H9 (cell line): Measurements from ENCODE around the gene IL17A. TPM values are rescaled to one million over a fixed set of nuclear protein-coding genes. Genes with fewer than 3 reads are reported as not detected.

Source experiments
- DNase-seq: peaks from one replicate; pipeline ENCODE4 v3.0.0-alpha.2; 2017
- H2AFZ ChIP-seq: one replicate; pipeline ENCODE4 v1.6.1; 2013; ENCODE audit warnings: mild to moderate bottlenecking, low read length, control low read depth, moderate library complexity
- H2AK5ac ChIP-seq: 2 replicates; pipeline ENCODE4 v1.6.1; 2013; ENCODE audit warnings: low read length, control low read depth, mixed read lengths; ENCODE audit not compliant: insufficient read length
- H2BK120ac ChIP-seq: one replicate; pipeline ENCODE4 v1.6.1; 2013; ENCODE audit warnings: low read depth, mild to moderate bottlenecking, low read length, control low read depth, inconsistent platforms; ENCODE audit not compliant: poor library complexity, severe bottlenecking
- H2BK12ac ChIP-seq: 2 replicates; pipeline ENCODE4 v1.6.1; 2013; ENCODE audit warnings: low read length, control low read depth, mixed read lengths, low read depth; ENCODE audit not compliant: insufficient read length
- H2BK15ac ChIP-seq: 2 replicates; pipeline ENCODE4 v1.6.1; 2013; ENCODE audit warnings: low read depth, low read length, control low read depth
- H2BK20ac ChIP-seq: one replicate; pipeline ENCODE4 v1.6.1; 2013; ENCODE audit warnings: low read depth, mild to moderate bottlenecking, low read length, control low read depth, inconsistent platforms; ENCODE audit not compliant: poor library complexity, severe bottlenecking
- H2BK5ac ChIP-seq: 2 replicates; pipeline ENCODE4 v1.6.1; 2013; ENCODE audit warnings: low read length, control low read depth, mixed read lengths; ENCODE audit not compliant: insufficient read length
- H3K14ac ChIP-seq: 2 replicates; pipeline ENCODE4 v1.6.1; 2013; ENCODE audit warnings: low read length, control low read depth; ENCODE audit not compliant: insufficient read depth
- H3K18ac ChIP-seq: 2 replicates; pipeline ENCODE4 v1.6.1; 2013; ENCODE audit warnings: low read depth, mild to moderate bottlenecking, mixed read lengths, low read length, control low read depth; ENCODE audit not compliant: insufficient read length
- H3K23ac ChIP-seq: 2 replicates; pipeline ENCODE4 v1.6.1; 2013; ENCODE audit warnings: low read length, control low read depth, mixed read lengths, low read depth; ENCODE audit not compliant: insufficient read length
- H3K23me2 ChIP-seq: 2 replicates; pipeline ENCODE4 v1.6.1; 2013; ENCODE audit warnings: low read depth, mild to moderate bottlenecking, mixed read lengths, low read length, control low read depth; ENCODE audit not compliant: insufficient read length, poor library complexity, severe bottlenecking
- H3K27ac ChIP-seq: 2 replicates; pipeline ENCODE4 v1.5.1; 2013; ENCODE audit warnings: low read length, control low read depth, mixed read lengths, low read depth; ENCODE audit not compliant: insufficient read length
- H3K27me3 ChIP-seq: 2 replicates; pipeline ENCODE4 v1.6.1; 2013; ENCODE audit warnings: low read length, control low read depth, inconsistent platforms; ENCODE audit not compliant: insufficient read depth
- H3K4ac ChIP-seq: 2 replicates; pipeline ENCODE4 v1.6.1; 2013; ENCODE audit warnings: low read depth, mild to moderate bottlenecking, control low read depth, inconsistent platforms, low read length, moderate library complexity
- H3K4me1 ChIP-seq: 2 replicates; pipeline ENCODE4 v1.6.1; 2013; ENCODE audit warnings: low read length, control low read depth, inconsistent platforms; ENCODE audit not compliant: insufficient read depth
- H3K4me2 ChIP-seq: 2 replicates; pipeline ENCODE4 v1.6.1; 2013; ENCODE audit warnings: low read length, control low read depth, mixed read lengths; ENCODE audit not compliant: insufficient read length, insufficient read depth
- H3K56ac ChIP-seq: 2 replicates; pipeline ENCODE4 v1.6.1; 2013; ENCODE audit warnings: low read depth, mild to moderate bottlenecking, mixed read lengths, low read length, control low read depth; ENCODE audit not compliant: insufficient read length
- H3K79me1 ChIP-seq: 2 replicates; pipeline ENCODE4 v1.6.1; 2013; ENCODE audit warnings: low read depth, mild to moderate bottlenecking, moderate library complexity, low read length, control low read depth, inconsistent platforms; ENCODE audit not compliant: insufficient read depth, poor library complexity, severe bottlenecking
- H3K79me2 ChIP-seq: 2 replicates; pipeline ENCODE4 v1.6.1; 2013; ENCODE audit warnings: low read length, control low read depth, inconsistent platforms; ENCODE audit not compliant: insufficient read depth
- H3K9ac ChIP-seq: 2 replicates; pipeline ENCODE4 v1.6.1; 2013; ENCODE audit warnings: low read length, control low read depth, mixed read lengths; ENCODE audit not compliant: insufficient read length; ENCODE audit errors: extremely low read depth
- H3K9me3 ChIP-seq: one replicate; pipeline ENCODE4 v1.6.1; 2013; ENCODE audit warnings: low read depth, low read length, inconsistent platforms; ENCODE audit not compliant: control insufficient read depth
- H3T11ph ChIP-seq: one replicate; pipeline ENCODE4 v1.6.1; 2013; ENCODE audit warnings: mild to moderate bottlenecking, low read length, control low read depth, inconsistent platforms
- H4K20me1 ChIP-seq: one replicate; pipeline ENCODE4 v1.6.1; 2013; ENCODE audit not compliant: control insufficient read depth, insufficient read length, insufficient read depth
- H4K5ac ChIP-seq: 2 replicates; pipeline ENCODE4 v1.6.1; 2013; ENCODE audit warnings: low read depth, mild to moderate bottlenecking, mixed read lengths, low read length, control low read depth; ENCODE audit not compliant: insufficient read length
- H4K8ac ChIP-seq: replicated peaks from 2 replicates; pipeline ENCODE4 v1.6.1; 2013; ENCODE audit warnings: low read length, control low read depth, mixed read lengths, low read depth; ENCODE audit not compliant: insufficient read length
- H4K91ac ChIP-seq: 2 replicates; pipeline ENCODE4 v1.6.1; 2013; ENCODE audit warnings: low read depth, mild to moderate bottlenecking, moderate library complexity, mixed read lengths, low read length, control low read depth; ENCODE audit not compliant: insufficient read length
- H3K27ac Mint-ChIP-seq, 3 experiments: 2 replicates in 2 of 3; 3 replicates in 1 of 3; pipeline ENCODE4 v1.8.0; 2020 to 2021; ENCODE audit warnings: mixed read lengths in 3 of 3, mild to moderate bottlenecking in 1 of 3, moderate library complexity in 1 of 3
- H3K27me3 Mint-ChIP-seq: 2 replicates; pipeline ENCODE4 v1.8.0; 2021; ENCODE audit warnings: low read depth, mild to moderate bottlenecking, moderate library complexity, mixed read lengths
- H3K36me3 Mint-ChIP-seq, 3 experiments: 2 replicates in 2 of 3; 3 replicates in 1 of 3; pipeline ENCODE4 v1.8.0; 2020 to 2021; ENCODE audit warnings: low read depth in 3 of 3, mixed read lengths in 3 of 3; ENCODE audit not compliant: insufficient read depth in 1 of 3
- H3K4me1 Mint-ChIP-seq, 2 experiments: 2 replicates each; pipeline ENCODE4 v1.8.0; 2020; ENCODE audit warnings: mixed read lengths in 2 of 2
- H3K4me3 Mint-ChIP-seq, 2 experiments: 2 replicates in 1 of 2; 3 replicates in 1 of 2; pipeline ENCODE4 v1.8.0; 2020 to 2021; ENCODE audit warnings: mild to moderate bottlenecking in 2 of 2, mixed read lengths in 2 of 2, moderate library complexity in 1 of 2
- H3K9me3 Mint-ChIP-seq, 2 experiments: 2 replicates in 1 of 2; 3 replicates in 1 of 2; pipeline ENCODE4 v1.8.0; 2020; ENCODE audit warnings: mild to moderate bottlenecking in 2 of 2, mixed read lengths in 2 of 2, moderate library complexity in 1 of 2
- CTCF ChIP-seq: fragments of 200-600 bp; sonication (generic); conservative IDR thresholded peaks from 3 replicates; pipeline ENCODE4 v1.8.0; 2021; ENCODE audit warnings: antibody characterized with exemption, mild to moderate bottlenecking
- whole genome bisulfite sequencing: extraction: QIAGEN DNeasy Blood & Tissue Kit; methylation state at CpG from one replicate; pipeline ENCODE4 v1.1.7; 2013; ENCODE audit warnings: missing lambda C conversion rate, low lambda C conversion rate, mixed read lengths; ENCODE audit not compliant: insufficient read length; ENCODE audit errors: extremely low coverage; 5-methylcytosine and 5-hydroxymethylcytosine counted together
- total RNA-seq: library from RNA; stranded (reverse); gene quantifications from 2 replicates; pipeline ENCODE4 v1.2.1, GENCODE V29; 2021

The IL17A gene
- total RNA-seq, 1 experiment from 2014 or later = not detected

- Mint-ChIP-seq H3K27me3 (no peaks in the 10 kb centered on the region), H3K27ac (no peak overlapping the region), H3K9me3 (peaks cover 27 to 35% of the 10 kb centered on the region in 2 experiments), H3K4me1 (peaks cover 0 to 9% of the 10 kb centered on the region in 2 experiments; a peak in 2 of 4 replicates), H3K36me3 (peaks cover 2 to 22% (median 14%) of the 10 kb centered on the region in 3 experiments), H3K4me3 (no peak overlapping the region)
- no peak overlapping the region for H4K8ac ChIP-seq
- H3K27ac ChIP-seq = no peak overlapping the region
- H3K56ac ChIP-seq = no peak overlapping the region
- no peak overlapping the region for H3K4ac ChIP-seq
- TF ChIP-seq CTCF = no peak
- DNase-seq = no peak
- no peak overlapping the region for H2BK12ac ChIP-seq
- no peaks in the 10 kb centered on the region for H3K79me2 ChIP-seq
- H3T11ph ChIP-seq = no peak overlapping the region
- no peaks in the 10 kb centered on the region for H3K23me2 ChIP-seq
- H4K91ac ChIP-seq = no peak overlapping the region
- H3K4me2 ChIP-seq = no peak overlapping the region
- H2AFZ ChIP-seq = no peak overlapping the region
- H2AK5ac ChIP-seq = no peak overlapping the region
- H2BK15ac ChIP-seq = no peak overlapping the region
- no peak overlapping the region for H3K9ac ChIP-seq
- no peaks in the 10 kb centered on the region for H3K4me1 ChIP-seq
- H2BK5ac ChIP-seq = no peak overlapping the region
- H2BK120ac ChIP-seq = no peak overlapping the region
- H3K14ac ChIP-seq = no peak overlapping the region
- no peak overlapping the region for H3K18ac ChIP-seq
- no CpG with 5 or more reads among the region's 3 CpGs for WGBS
- H3K9me3 ChIP-seq = no peaks in the 10 kb centered on the region
- no peak overlapping the region for H2BK20ac ChIP-seq
- no peaks in the 10 kb centered on the region for H4K20me1 ChIP-seq
- H4K5ac ChIP-seq = no peak overlapping the region
- no peak overlapping the region for H3K23ac ChIP-seq
- no peaks in the 10 kb centered on the region for H3K79me1 ChIP-seq
- no peaks in the 10 kb centered on the region for H3K27me3 ChIP-seq
Observed at GRCh38 chr6:52164319-52165094, 21.7 kb upstream of the IL17A start.
